ENCODE data around the gene LCE2D. TPM values are rescaled to one million over a fixed set of nuclear protein-coding genes. Genes with fewer than 3 reads are reported as not detected.
A peak's percentile ranks its signal among the peaks of the same experiment; 100 is the strongest.

LCE2D gene
- total RNA-seq, 1 experiment from 2014 or later, result not detected

- H3K9me2 ChIP-seq (ENCODE audit: insufficient read depth), result no peaks in the 10 kb centered on the region
- POLR2A ChIA-PET (ENCODE audit: unreplicated experiment), result no interaction called here
- no peak within 1 kb of the TSS for H3K4me2 ChIP-seq
- no peak for DNase-seq
- no TSS peak for BruUV-seq (replicated peaks)
- CTCF ChIA-PET, result no interaction called here
- H3K36me3 ChIP-seq (ENCODE audit: low read depth), result no peaks in the 10 kb centered on the region
- no peaks in the 10 kb centered on the region for H3K79me2 ChIP-seq (ENCODE audit: low read depth)
- peaks cover 3% of the 10 kb centered on the region; the same call in 1 of the 2 replicates for H3K9me3 ChIP-seq (ENCODE audit: insufficient read depth, low read depth)
- H3K4me1 ChIP-seq (replicated peaks; ENCODE audit: insufficient read depth), result no peaks in the 10 kb centered on the region
- TF ChIP-seq CTCF (conservative IDR thresholded peaks at IDR 0.05) (no peak), EZH2 (IDR thresholded peaks at IDR 0.05; ENCODE audit: low read depth) (no peak)
- H2AFZ ChIP-seq, result no peak within 1 kb of the TSS
- H3K27me3 ChIP-seq (ENCODE audit: insufficient read depth, low read depth), result peaks cover 19% of the 10 kb centered on the region
- no peak within 1 kb of the TSS for H3K27ac ChIP-seq
- no peaks in the 10 kb centered on the region for H3F3A ChIP-seq (ENCODE audit: insufficient read depth, low read depth)
- H4K20me1 ChIP-seq (ENCODE audit: insufficient read depth), result no peaks in the 10 kb centered on the region
- H3K4me3 ChIP-seq, result no peak within 1 kb of the TSS
- intact Hi-C loops (cut with micrococcal nuclease; ENCODE audit: unreplicated experiment), result no loop called here
Observed at GRCh38 chr1:152622803-152623202, 40.4 kb upstream of the LCE2D start, which contains the start of gene LCE3A. TSS of gene LCE3A (minus strand) at chr1:152623103. CDS start at chr1:152623103, 0 bp downstream.

GRCh38 chr1:152623203-152623844 is 39.9 kb upstream of the LCE2D start:
- Histone ChIP-seq H3K27ac (no peak overlapping the region), H3K9me3 (ENCODE audit: insufficient read depth, low read depth) (peaks cover 3% of the 10 kb centered on the region; the same call in 1 of the 2 replicates), H3K4me3 (no peak overlapping the region), H3K4me1 (replicated peaks; ENCODE audit: insufficient read depth) (no peaks in the 10 kb centered on the region), H3F3A (ENCODE audit: insufficient read depth, low read depth) (no peaks in the 10 kb centered on the region), H3K27me3 (ENCODE audit: insufficient read depth, low read depth) (peaks cover 19% of the 10 kb centered on the region), H3K4me2 (no peak overlapping the region), H4K20me1 (ENCODE audit: insufficient read depth) (no peaks in the 10 kb centered on the region), H3K79me2 (ENCODE audit: low read depth) (no peaks in the 10 kb centered on the region), H3K36me3 (ENCODE audit: low read depth) (no peaks in the 10 kb centered on the region), H2AFZ (no peak overlapping the region), H3K9me2 (ENCODE audit: insufficient read depth) (no peaks in the 10 kb centered on the region)
- TF ChIP-seq EZH2 (IDR thresholded peaks at IDR 0.05; ENCODE audit: low read depth), result no peak
- peak; percentile 30; the same call in 1 of the 2 replicates for TF ChIP-seq CTCF (conservative IDR thresholded peaks at IDR 0.05)
- no peak for DNase-seq
- BruUV-seq (replicated peaks), result no TSS peak
- ChIA-PET CTCF (no interaction called here), POLR2A (ENCODE audit: unreplicated experiment) (no interaction called here)
- intact Hi-C loops (cut with micrococcal nuclease; ENCODE audit: unreplicated experiment), result no loop called here

- CTCF ChIA-PET, result no interaction called here
Observed at GRCh38 chr1:152626744-152627143, 36.4 kb upstream of the LCE2D start.

More at GRCh38 chr1:152626744-152627143, 36.4 kb upstream of the LCE2D start:
- BruUV-seq (replicated peaks), result no TSS peak
- H3K4me1 ChIP-seq (replicated peaks; ENCODE audit: insufficient read depth), result no peaks in the 10 kb centered on the region
- no peaks in the 10 kb centered on the region for H3F3A ChIP-seq (ENCODE audit: insufficient read depth, low read depth)
- no peak overlapping the region for H3K4me3 ChIP-seq
- no peaks in the 10 kb centered on the region for H3K36me3 ChIP-seq (ENCODE audit: low read depth)
- H3K9me2 ChIP-seq (ENCODE audit: insufficient read depth), result no peaks in the 10 kb centered on the region
- POLR2A ChIA-PET (ENCODE audit: unreplicated experiment), result no interaction called here
- H3K9me3 ChIP-seq (ENCODE audit: insufficient read depth, low read depth), result no peaks in the 10 kb centered on the region
- no peaks in the 10 kb centered on the region for H3K79me2 ChIP-seq (ENCODE audit: low read depth)
- intact Hi-C loops (cut with micrococcal nuclease; ENCODE audit: unreplicated experiment), result no loop called here
- DNase-seq, result no peak
- no peak overlapping the region for H3K4me2 ChIP-seq
- no peak overlapping the region for H2AFZ ChIP-seq
- H3K27ac ChIP-seq, result no peak overlapping the region
- no peak for TF ChIP-seq EZH2 (IDR thresholded peaks at IDR 0.05; ENCODE audit: low read depth)
- TF ChIP-seq CTCF (conservative IDR thresholded peaks at IDR 0.05), result no peak
- H3K27me3 ChIP-seq (ENCODE audit: insufficient read depth, low read depth), result peaks cover 19% of the 10 kb centered on the region
- no peaks in the 10 kb centered on the region for H4K20me1 ChIP-seq (ENCODE audit: insufficient read depth)

Data from PC-9 (cell line).